ENCODE measurements around the gene NKX2-1. TPM values are rescaled to one million over a fixed set of nuclear protein-coding genes. Genes with fewer than 3 reads are reported as not detected.

The NKX2-1 gene
- total RNA-seq, 1 donor from 2014 or later = not detected

DNA sequence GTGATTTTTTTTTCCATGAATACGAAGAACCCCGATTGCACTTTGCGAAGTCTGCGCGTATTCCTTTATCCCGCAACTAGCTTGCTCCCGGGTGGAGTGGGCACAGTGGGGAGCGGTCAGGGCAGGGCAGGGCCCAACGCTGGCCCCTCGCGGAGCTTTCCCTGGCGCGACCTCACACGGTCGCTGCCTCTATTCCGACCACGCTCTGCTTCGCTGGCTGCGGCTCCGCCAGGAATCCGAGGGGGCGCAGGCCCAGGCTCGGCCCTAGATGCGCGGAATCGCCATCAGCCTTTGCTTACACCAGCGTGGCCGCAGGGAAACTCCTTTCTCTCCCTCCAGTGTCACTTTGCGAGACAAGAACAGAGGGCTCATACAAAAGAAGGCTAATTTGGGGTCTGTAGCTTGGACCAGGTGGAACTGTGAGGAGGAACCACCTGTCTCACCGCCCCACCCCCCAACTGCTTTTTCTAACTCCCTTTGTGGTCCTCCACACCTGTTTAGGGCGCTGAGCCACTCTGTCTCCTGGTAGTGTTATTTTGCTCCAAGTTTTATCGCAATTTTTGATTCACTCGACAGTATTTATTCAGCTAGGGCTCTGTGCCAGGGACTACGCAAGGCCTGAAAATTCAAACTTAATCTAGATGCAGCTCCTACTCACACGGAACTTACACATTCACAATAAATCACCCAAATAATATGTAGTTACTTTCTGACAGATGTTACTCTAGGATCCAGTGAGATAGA is 3.1 kb upstream of the NKX2-1 start:
- H3K9me3 Mint-ChIP-seq (ENCODE audit: unreplicated experiment) = peaks cover 28% of the 10 kb centered on the region
- FAIRE-seq (no peak), DNase-seq (ENCODE audit: low read depth) (no peak)
- no peak overlapping the region for H3K4me2 ChIP-seq (ENCODE audit: low read length)
- no peaks in the 10 kb centered on the region for H3K9me3 ChIP-seq (ENCODE audit: insufficient read depth, low read depth, low read length)
- H3K4me1 Mint-ChIP-seq (ENCODE audit: low read depth, unreplicated experiment) = no peaks in the 10 kb centered on the region
- H3K4me3 ChIP-seq (ENCODE audit: insufficient read depth, low read depth, low read length) = no peak overlapping the region
- H3K9ac ChIP-seq (ENCODE audit: low read length) = no peak overlapping the region
- H2AFZ ChIP-seq (ENCODE audit: low read depth, low read length) = no peak overlapping the region
- H3K4me1 ChIP-seq (ENCODE audit: insufficient read depth, low read length) = peaks cover 6% of the 10 kb centered on the region
- no peaks in the 10 kb centered on the region for H3K36me3 Mint-ChIP-seq (ENCODE audit: low read depth, unreplicated experiment)
- TF ChIP-seq EZH2 (IDR thresholded peaks at IDR 0.05; ENCODE audit: insufficient read depth, low read length) = peak; percentile 67
- TF ChIP-seq, protein P1, sequence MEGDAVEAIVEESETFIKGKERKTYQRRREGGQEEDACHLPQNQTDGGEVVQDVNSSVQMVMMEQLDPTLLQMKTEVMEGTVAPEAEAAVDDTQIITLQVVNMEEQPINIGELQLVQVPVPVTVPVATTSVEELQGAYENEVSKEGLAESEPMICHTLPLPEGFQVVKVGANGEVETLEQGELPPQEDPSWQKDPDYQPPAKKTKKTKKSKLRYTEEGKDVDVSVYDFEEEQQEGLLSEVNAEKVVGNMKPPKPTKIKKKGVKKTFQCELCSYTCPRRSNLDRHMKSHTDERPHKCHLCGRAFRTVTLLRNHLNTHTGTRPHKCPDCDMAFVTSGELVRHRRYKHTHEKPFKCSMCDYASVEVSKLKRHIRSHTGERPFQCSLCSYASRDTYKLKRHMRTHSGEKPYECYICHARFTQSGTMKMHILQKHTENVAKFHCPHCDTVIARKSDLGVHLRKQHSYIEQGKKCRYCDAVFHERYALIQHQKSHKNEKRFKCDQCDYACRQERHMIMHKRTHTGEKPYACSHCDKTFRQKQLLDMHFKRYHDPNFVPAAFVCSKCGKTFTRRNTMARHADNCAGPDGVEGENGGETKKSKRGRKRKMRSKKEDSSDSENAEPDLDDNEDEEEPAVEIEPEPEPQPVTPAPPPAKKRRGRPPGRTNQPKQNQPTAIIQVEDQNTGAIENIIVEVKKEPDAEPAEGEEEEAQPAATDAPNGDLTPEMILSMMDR (IDR thresholded peaks at IDR 0.05; ENCODE audit: insufficient read depth, low read depth, low read length) = no peak
- peaks cover 78% of the 10 kb centered on the region for H3K27me3 ChIP-seq (ENCODE audit: insufficient read depth, low read length)
- no peak overlapping the region for H3K27ac Mint-ChIP-seq (ENCODE audit: unreplicated experiment)
- peaks cover 78% of the 10 kb centered on the region for H3K27me3 Mint-ChIP-seq (ENCODE audit: low read depth, unreplicated experiment)
- no peak overlapping the region for H3K4me3 Mint-ChIP-seq (ENCODE audit: unreplicated experiment)
- no peaks in the 10 kb centered on the region for H3K79me2 ChIP-seq (ENCODE audit: insufficient read depth, low read length)
- no peaks in the 10 kb centered on the region for H3K36me3 ChIP-seq (ENCODE audit: insufficient read depth, low read length)
- no peaks in the 10 kb centered on the region for H4K20me1 ChIP-seq (ENCODE audit: insufficient read depth, low read length)
- no peak overlapping the region for H3K27ac ChIP-seq (ENCODE audit: low read depth, low read length)

DNA sequence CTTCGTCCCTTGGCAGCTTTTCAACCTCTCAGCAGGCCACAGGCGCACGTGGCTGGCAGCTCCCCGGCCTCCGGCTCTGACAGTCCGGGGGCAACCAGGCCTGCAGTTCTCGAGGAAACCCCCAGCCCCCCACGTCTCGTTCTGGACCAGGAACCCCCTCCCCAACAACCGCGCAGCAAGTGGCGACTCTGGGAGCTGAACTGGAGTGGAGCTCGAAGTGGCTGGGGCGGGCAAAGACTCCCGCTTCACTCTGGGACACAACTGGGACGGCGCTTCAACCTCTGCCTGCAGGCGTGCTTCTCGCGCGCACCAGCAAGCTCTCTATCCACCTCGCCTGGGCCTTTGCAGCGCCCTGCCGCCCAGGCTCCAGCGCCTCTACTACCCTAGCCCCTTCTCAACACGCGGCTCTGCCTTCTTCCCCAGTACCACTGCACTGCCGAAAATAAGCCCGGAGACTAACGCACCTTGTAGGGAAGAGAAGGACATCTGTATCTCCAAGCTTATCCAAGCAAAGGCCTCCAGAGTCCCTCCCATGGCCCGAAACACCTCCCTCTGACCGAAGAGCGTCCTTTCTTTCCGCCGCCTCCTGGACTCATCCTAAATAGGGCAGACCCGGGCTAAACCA is 2.4 kb upstream of the NKX2-1 start:
- DNase-seq (ENCODE audit: low read depth) (no peak), FAIRE-seq (no peak)
- H3K9ac ChIP-seq (ENCODE audit: low read length) = no peak overlapping the region
- no peaks in the 10 kb centered on the region for H3K9me3 ChIP-seq (ENCODE audit: insufficient read depth, low read depth, low read length)
- no peak overlapping the region for H3K27ac Mint-ChIP-seq (ENCODE audit: unreplicated experiment)
- no peak overlapping the region for H3K4me3 ChIP-seq (ENCODE audit: insufficient read depth, low read depth, low read length)
- H4K20me1 ChIP-seq (ENCODE audit: insufficient read depth, low read length) = no peaks in the 10 kb centered on the region
- peaks cover 6% of the 10 kb centered on the region for H3K4me1 ChIP-seq (ENCODE audit: insufficient read depth, low read length)
- H3K4me2 ChIP-seq (ENCODE audit: low read length) = no peak overlapping the region
- peaks cover 22% of the 10 kb centered on the region for H3K9me3 Mint-ChIP-seq (ENCODE audit: unreplicated experiment)
- peaks cover 74% of the 10 kb centered on the region for H3K27me3 ChIP-seq (ENCODE audit: insufficient read depth, low read length)
- H3K36me3 ChIP-seq (ENCODE audit: insufficient read depth, low read length) = no peaks in the 10 kb centered on the region
- H3K27me3 Mint-ChIP-seq (ENCODE audit: low read depth, unreplicated experiment) = peaks cover 74% of the 10 kb centered on the region
- H3K79me2 ChIP-seq (ENCODE audit: insufficient read depth, low read length) = no peaks in the 10 kb centered on the region
- no peaks in the 10 kb centered on the region for H3K36me3 Mint-ChIP-seq (ENCODE audit: low read depth, unreplicated experiment)
- H3K4me3 Mint-ChIP-seq (ENCODE audit: unreplicated experiment) = no peak overlapping the region
- TF ChIP-seq, protein P1 (IDR thresholded peaks at IDR 0.05; ENCODE audit: insufficient read depth, low read depth, low read length) = no peak
- TF ChIP-seq EZH2 (IDR thresholded peaks at IDR 0.05; ENCODE audit: insufficient read depth, low read length) = peak; percentile 68
- no peaks in the 10 kb centered on the region for H3K4me1 Mint-ChIP-seq (ENCODE audit: low read depth, unreplicated experiment)
- no peak overlapping the region for H3K27ac ChIP-seq (ENCODE audit: low read depth, low read length)
- H2AFZ ChIP-seq (ENCODE audit: low read depth, low read length) = no peak overlapping the region

All from astrocyte (in vitro differentiated cells and primary cell).